HG02885 (cell line): ENCODE measurements around the gene SLC16A7.

Experiments used
- ATAC-seq: cut with Tn5 transposase; IDR thresholded peaks from one replicate; pipeline ENCODE4 v1.9.1; 2021; ENCODE audit warnings: mild to moderate bottlenecking; ENCODE audit not compliant: unreplicated experiment, poor library complexity

SLC16A7 gene

DNA sequence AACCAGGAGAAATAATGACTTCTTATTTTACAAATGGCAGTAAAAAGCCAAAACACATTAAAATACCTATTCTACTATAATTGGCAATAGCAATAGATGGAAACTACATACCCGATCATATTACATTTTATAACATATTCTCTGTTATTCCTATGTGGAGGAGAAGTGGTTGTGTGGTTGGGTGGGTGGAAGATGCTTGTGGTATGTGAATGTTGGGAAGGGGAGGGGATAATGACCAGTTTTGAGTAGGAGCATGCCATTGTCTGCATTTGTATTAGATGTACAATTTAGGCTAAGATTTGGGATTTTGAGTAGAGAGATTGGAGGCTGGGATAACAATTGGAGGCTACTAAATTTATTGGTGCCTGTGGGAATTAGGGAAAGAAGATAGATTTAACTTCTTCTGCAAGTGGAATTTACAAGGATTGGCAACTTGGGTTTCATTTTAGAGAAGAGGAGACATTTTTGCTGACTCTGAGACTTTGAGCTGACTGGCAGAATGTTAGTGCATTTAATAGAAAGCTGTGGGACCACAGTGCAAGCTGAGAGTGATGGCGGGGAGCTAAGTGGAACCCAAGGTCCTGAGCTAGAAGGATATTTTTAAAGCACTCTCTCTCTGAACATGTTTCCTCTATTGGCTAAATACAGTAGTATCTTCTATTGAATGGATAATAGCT lies 65.2 kb downstream of the SLC16A7 start:
- ATAC-seq: no peak

DNA sequence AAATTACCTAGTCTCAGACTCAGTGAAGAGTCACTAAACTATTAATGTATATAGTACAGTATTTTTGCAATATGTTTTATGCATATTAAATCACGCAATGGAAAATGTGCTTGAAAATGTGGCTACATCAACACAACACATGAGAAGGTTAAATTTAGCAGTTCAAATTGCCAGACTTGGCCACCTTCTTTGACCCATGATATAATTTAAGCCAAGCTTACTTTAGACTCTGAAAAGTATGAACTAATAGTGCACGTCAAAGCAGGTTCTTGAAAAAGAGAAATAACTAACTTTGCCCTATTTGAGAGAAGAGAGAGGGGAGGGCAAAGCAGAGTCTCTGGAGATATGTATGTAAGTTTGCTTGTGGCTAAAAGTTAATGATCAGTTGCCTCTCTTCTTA lies 68.7 kb downstream of the SLC16A7 start:
- ATAC-seq: no peak

DNA sequence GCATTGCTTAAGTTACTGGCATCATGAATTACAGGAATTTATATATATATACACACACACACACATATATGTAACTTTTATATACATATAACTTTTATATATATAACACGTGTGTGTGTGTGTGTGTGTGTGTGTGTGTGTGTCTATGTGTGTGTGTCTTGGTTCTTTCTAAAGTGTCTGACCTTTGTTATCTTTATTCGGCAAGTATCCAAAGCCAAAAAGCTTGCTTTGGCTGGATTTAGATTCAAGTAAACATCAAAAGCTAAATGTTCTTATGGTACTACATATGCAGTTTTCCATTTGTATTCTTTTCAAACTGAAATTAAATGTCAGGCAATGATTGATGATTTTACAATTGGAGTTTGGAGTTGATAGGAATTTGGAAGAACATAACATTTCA lies 69.9 kb downstream of the SLC16A7 start:
- ATAC-seq: no peak

DNA sequence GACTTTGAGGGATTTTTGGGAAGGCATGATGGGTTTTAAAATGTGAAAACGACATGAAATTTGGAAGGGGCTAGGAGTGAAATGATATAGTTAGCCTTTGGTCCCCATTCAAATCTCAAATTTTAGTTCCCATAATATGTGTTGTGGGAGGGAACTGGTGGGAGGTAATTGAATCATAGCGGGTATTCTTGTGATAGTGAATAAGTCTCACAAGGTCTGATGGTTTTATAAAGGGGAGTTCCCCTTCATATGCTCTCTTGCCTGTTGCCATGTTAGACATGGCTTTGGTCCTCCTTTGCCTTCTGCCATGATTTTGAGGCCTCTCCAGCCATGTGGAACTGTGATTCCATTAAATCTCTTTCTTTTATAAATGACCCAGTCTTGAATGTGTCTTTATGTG lies 72.8 kb downstream of the SLC16A7 start:
- no peak for ATAC-seq

DNA sequence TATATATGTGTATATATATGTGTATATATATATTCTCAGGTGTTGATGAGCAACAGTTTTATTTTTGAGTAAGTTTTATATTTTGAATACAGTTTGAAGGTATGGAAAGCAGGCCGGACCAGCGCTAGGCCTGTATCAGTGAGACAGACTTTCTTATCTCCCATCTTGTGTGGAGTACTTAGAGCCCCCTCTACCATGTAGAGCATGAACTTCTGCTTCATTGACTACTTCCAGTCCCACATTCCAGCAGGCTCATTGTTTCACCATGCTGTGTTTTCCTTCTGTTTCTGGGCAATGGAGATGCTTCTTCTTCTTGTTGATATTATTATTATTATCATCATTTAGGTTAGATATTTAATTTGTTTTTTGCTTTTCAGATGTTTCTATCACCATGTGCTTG lies 76.4 kb downstream of the SLC16A7 start:
- ATAC-seq: no peak

DNA sequence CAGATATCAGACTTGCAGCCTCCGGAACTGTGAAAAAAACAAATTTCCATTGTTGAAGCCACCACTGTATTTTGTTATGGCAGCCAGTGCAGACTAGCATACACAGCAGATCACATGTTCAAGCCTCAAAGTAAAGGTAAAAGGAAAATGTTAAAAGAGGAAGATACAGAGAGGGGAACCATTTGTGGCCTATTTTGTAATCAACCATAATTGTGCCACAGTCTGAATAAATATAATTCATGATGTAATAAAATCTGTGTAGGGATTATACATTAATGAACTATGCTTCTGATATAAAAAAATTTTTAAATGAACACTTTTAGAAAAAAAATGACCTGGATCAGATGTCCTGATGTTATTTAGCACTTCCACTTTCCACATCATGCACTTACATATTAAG lies 79.6 kb downstream of the SLC16A7 start:
- ATAC-seq: no peak

DNA sequence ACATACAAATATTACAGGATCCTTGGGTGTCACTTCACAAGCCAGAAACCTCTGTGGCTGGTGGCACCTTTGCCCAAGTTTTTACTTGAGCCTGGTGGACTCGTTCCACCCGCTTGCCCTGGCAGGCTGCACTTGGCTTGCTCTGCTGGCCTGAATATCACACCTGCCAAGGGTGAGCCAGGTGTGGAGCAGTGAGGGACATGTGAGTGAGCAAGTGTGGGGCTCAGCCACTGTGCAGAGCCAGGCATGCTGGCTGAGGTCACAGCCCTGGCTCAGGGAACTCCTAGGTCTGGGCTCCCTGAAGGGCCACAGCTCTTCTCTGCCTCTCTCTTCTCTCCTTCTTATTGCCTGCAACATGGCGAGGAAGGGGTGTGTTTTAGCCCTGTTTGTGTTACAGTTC lies 82.0 kb downstream of the SLC16A7 start:
- ATAC-seq: no peak

DNA sequence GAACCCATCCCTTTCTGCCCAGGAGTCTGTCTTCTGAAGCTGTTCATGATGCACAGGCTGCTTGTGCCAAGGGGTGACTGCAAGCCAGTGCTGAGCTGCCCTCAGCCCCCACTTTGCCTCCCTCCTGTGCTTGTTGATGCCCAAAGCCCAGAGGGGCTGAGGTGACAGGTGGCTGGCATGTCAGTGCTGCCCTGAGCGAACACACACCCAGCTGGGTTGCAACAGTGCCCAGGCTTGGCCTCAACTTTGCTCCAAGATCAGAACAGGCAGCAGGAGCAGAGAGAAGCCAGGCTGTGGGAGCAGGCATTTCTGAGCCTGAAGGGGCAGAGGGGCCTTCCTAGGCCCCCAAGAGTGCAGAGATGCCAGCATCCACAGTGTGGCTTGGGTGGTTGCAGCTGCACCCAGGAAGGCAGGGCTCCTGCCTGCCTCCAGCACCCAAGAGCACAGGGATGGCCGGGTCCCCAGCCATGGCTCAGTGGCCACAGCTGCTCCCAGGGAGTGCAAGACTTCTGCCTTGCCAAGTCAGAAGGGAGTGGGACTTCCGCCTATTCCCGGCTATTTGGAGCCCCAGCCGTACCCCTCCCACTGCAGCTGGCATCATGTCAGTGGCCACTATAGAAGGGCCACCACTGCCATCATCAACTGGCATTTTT lies 83.1 kb downstream of the SLC16A7 start:
- ATAC-seq: no peak

DNA sequence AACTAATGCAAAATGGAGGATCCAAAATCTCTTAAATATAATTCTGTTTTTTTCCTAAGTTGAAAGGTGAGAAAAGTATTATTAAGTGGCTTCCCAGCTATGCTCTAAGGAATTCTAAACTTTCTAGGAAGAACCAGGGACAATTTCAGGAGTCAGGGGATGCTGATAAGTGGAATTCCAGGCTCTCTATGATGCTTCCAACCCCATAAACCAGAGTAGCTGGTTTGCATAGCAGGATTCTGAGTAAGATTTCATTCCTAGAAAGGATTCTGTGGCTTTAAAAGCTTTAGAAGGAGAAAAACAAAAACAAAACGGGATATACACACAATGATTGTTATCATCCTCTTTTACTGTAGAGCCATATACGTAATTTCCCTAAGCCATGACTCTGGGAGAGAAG lies 93.9 kb downstream of the SLC16A7 start:
- ATAC-seq: no peak

DNA sequence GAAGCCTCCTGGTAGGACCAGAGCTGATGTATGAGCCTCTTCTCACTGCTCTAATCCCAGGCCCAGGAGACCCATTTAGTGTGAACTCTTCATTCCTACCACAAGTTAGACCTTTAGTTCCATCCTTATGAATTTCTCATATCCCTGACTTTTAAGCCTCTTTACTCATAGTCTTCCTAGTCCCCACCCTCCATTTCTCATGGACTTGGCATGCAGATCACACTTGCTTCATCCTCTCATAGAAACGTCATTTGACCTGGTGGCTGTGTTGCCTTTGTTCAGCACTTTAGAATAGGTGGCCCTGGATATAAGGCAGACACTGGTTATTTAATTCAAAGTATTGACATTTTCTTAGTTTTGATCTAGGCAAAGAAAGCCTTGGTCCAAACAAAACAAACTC lies 99.5 kb downstream of the SLC16A7 start:
- no peak for ATAC-seq

DNA sequence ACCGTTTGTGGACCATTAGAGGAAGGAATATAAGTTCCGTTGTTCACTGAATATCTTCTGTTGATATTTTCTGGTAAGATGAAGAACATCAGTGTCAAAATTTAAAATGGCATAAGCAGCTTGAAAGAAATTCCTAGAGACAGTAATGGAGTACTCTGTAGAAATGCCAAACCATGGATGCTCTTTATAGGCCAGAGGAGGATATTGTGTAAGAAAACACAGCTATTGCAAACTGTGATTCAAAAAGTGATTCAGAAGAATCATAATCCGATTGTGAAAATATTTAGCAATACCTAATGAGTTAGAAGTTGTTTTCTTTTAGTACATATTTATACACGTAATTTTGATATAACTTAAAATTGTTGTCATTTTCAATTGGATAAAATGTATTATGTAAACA lies 102.8 kb downstream of the SLC16A7 start:
- no peak for ATAC-seq

DNA sequence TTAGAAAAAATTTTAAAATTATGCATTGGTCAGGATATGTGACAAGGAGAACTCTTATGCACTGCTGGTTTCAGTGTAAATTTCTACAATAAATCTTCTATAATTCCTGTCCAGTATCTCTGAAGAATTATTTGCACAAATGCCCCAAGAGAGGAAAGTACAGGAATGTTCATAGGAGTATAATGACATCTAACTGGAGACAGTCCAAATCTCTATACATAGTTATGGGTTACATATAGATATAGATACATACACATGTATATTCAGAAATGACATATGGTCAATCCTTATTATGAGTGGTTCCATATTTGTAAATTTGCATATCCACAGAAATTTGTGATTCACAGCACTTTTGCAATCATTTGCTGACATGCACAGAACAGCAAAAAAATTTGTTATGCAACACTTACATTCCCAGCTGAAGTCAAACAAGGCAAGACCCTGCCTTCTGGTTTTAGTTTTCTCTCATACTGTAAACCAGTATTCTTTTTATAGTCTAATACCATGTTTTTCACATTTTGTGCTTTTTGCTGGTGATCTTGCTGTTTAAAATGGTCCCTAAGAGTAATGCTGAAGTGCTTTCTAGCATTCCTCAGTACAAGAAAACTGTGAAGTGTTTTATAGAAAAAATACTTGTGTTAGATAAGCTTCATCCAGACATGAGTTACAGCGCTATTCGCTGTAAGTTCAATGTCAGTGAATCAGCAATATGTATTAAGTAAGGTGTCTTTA lies 103.8 kb downstream of the SLC16A7 start:
- no peak for ATAC-seq

DNA sequence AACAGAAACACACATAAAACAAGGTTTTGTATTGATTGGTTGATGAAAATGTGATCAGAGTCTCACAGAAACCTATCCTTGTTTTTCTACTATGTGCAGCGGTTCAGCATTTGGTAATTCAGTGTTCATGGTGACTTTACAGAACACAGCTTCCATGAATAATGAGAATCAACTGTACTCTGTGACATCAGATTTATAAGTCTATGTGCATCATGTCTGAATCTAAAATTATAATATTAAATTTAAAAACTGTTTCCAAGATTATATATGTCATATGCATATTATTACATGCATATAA lies 104.3 kb downstream of the SLC16A7 start:
- ATAC-seq: no peak

DNA sequence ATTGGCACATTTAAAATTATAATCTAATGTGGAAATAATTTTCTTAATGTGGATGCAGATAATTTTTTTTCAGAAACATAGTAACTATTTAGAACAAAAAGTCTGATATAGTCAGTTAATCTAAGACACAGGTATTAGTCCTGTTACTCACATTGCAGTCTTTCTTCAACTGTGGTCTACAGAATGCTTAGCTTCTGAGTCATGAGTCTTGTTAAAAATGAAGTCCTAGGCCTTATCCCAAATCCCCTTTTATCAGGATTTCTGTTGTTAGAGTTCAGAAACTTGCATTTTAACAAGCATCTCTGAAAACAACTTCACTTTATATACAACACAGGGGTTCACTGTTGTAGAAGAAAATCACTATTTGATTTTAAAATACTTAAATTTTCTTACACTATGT lies 112.2 kb downstream of the SLC16A7 start:
- no peak for ATAC-seq

DNA sequence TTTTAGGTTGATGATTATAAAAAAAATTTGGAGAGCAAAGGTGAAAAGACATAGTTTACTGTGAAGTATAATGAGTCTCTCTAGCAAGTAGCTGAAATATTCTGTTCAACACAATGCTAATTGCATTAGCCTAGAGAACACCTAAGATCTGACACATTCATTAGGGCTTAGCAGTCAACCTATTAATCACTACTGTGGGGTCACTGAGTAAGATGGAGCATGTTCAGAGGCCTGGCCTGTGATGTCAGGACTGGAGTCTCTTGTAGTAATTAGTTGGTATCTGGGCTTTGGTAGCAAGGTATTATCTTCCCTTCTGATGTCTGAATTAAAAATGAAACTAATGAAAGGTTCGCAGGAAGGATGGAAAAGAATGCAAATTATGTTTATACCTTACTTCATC lies 112.7 kb downstream of the SLC16A7 start:
- ATAC-seq: no peak

DNA sequence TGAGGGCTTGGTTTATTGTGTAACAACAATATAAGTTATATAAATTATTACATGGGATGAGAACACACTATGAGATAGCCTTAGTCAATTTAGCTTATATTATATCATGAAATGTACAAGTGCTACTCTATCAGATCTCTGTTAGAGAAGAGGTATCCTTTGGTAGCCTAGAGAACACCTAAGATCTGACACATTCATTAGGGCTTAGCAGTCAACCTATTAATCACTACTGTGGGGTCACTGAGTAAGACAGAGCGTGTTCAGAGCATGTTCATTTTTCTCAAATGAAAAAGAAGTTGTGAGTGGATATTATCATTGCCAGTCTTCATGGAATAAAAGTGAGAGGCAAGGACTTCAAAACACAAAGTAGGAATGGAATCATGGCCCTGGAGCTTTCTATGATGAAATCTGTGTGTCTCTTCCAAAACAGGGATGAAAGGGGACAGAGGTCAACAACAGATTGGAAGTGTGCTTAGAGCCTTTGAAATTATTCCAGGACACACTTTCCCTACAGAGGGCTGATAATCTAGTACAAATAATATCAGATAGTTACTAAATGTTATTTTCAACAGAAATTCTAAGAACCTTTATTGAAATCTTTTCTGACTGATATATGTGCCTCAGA lies 114.3 kb downstream of the SLC16A7 start:
- no peak for ATAC-seq

DNA sequence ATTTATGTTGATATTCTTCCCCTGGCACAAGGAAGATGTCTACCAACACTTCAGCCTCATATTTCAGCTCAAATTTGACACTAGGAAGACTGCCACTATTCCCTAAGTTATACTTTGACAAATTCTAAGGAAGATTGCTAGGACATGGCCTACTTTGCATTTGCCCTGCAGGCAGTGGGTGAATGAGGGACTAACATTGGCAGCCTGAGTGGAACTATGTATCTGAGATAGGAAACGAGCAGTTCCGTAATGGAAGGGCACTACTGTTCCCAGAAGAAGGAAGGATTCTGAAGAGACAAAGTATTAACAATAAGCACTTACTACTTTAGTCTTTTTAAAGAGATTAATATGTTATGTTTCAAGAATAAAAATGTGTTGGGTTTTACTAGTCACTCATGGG lies 115.1 kb downstream of the SLC16A7 start:
- ATAC-seq: no peak

DNA sequence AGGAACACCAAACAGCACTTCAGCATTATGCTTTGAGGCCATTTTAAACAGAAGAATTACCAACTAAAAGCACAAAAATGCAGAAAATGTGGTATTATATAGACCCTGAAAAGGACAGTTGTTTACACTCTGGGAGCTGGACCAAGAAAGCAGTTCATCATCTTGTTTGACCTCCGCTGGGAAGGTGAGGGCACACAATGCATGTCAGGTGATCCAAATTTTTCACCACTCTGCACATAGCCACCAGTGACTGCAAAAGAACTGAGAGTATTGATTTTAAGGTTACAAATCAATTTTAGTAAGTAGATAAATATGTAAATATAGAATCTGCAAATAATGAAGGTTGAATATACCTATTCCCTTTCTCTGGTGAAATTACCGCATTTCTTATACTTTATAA lies 119.6 kb downstream of the SLC16A7 start:
- ATAC-seq: no peak

DNA sequence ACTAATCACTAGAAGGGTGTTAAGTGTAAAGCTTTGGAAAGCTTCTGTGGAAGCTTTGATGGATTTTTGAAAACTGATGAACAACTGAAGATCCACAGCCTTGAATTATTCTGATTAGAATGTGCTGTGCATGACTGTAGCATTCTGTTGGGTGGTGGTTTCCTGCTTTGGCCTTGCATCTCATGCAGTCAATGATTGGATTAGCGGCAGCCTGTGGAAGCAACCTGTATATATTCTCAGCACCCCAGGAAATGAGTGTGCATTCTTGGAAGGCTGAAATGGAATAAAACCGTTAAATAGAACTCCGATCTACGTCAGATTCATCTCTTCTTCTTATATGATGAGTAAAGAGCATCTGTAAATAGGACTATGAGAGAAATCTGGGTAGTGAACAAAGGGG lies 120.2 kb downstream of the SLC16A7 start:
- ATAC-seq: no peak

DNA sequence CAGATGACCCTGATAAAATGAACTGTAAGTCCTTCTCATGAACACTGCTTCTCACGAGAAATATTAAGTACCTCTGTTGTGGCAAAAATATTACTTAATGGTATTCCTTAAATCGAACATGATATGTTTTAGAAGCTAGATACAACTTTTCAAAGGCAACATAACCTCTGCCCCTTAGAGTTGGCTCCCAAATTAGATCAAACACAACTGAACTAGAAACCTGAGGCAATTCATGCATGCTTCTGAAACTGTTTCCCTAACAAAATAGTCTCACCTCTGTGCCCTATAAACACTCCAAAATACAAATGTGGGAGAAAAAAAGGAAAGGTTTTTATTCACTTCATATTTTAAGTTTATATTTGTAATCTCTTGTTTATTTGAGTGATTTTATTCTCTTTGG lies 121.6 kb downstream of the SLC16A7 start:
- no peak for ATAC-seq

DNA sequence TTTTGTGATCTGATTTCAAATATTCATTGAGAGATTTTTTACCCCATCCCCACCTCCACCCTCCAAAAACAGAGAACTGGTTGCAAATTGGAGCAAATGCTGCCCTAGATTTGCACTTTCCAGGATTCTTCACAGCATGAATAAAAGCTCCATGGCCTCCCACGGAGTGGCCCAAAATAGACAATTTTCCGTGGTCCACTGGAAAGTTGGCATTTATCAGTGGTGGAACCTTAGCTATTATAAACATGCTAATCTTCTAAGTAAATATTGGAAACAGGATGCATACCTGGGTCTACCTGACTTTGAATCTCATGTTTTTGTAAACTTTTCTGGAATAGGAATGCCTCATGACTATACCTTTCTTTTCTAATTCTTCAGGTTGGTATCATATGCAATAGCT lies 123.9 kb downstream of the SLC16A7 start:
- no peak for ATAC-seq

DNA sequence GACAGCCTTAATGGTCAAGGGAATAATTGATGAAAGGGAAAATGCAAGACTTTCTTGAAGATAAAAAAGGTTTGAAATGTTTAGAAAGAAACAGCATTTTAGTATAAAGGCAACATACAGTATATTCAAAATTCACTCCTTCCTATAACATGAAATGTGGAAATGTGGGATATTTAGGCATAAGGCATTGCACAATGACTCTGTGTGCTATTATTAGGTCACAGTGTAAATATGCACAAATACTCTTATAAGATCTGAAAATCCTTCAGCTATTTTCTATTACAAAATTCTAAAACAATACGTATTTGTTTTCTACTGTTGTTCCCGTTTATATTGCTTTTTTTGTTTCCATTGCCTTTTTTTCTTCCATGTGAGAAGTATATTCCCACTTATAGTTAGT lies 127.7 kb downstream of the SLC16A7 start:
- ATAC-seq: no peak
